ENCODE measurements around the gene AKAP9.

GRCh38 chr7:91915401-91916050 is 25.1 kb upstream of the AKAP9 start:
- TF ChIP-seq, protein P1, sequence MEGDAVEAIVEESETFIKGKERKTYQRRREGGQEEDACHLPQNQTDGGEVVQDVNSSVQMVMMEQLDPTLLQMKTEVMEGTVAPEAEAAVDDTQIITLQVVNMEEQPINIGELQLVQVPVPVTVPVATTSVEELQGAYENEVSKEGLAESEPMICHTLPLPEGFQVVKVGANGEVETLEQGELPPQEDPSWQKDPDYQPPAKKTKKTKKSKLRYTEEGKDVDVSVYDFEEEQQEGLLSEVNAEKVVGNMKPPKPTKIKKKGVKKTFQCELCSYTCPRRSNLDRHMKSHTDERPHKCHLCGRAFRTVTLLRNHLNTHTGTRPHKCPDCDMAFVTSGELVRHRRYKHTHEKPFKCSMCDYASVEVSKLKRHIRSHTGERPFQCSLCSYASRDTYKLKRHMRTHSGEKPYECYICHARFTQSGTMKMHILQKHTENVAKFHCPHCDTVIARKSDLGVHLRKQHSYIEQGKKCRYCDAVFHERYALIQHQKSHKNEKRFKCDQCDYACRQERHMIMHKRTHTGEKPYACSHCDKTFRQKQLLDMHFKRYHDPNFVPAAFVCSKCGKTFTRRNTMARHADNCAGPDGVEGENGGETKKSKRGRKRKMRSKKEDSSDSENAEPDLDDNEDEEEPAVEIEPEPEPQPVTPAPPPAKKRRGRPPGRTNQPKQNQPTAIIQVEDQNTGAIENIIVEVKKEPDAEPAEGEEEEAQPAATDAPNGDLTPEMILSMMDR (IDR thresholded peaks at IDR 0.05) = no peak
- TF ChIP-seq POLR2A (IDR thresholded peaks at IDR 0.05) = no peak
